ENCODE data around the gene CDH23.

Gene CDH23

GRCh38 chr10:71745664-71746250, 349.0 kb downstream of the CDH23 start:
- DNase-seq (ENCODE audit: insufficient read length, low spot score) (no peak), FAIRE-seq (no peak)

- DNase-seq (ENCODE audit: insufficient read length, low spot score): no peak
- FAIRE-seq: no peak
These were observed 349.8 kb downstream of the CDH23 start for GRCh38 chr10:71746344-71747037.

GRCh38 chr10:71747039-71747531, 350.4 kb downstream of the CDH23 start:
- FAIRE-seq (no peak), DNase-seq (ENCODE audit: insufficient read length, low spot score) (no peak)

- peak; percentile 74 for FAIRE-seq
- peak; percentile 56 for DNase-seq (ENCODE audit: insufficient read length, low spot score)
These were observed 351.1 kb downstream of the CDH23 start for GRCh38 chr10:71747551-71748523.

GRCh38 chr10:71748671-71749191, 352.0 kb downstream of the CDH23 start:
- DNase-seq (ENCODE audit: insufficient read length, low spot score) (peak; percentile 59), FAIRE-seq (peak; percentile 80)

- no peak for FAIRE-seq
- no peak for DNase-seq (ENCODE audit: insufficient read length, low spot score)
These were observed 352.7 kb downstream of the CDH23 start for GRCh38 chr10:71749396-71749795.

GRCh38 chr10:71750124-71750841, 353.6 kb downstream of the CDH23 start:
- FAIRE-seq (no peak), DNase-seq (ENCODE audit: insufficient read length, low spot score) (no peak)

- no peak for DNase-seq (ENCODE audit: insufficient read length, low spot score)
- no peak for FAIRE-seq
These were observed 354.3 kb downstream of the CDH23 start for GRCh38 chr10:71750986-71751385.

GRCh38 chr10:71751515-71752224, 354.9 kb downstream of the CDH23 start:
- no peak for FAIRE-seq
- DNase-seq (ENCODE audit: insufficient read length, low spot score): no peak

- DNase-seq (ENCODE audit: insufficient read length, low spot score) (no peak), FAIRE-seq (no peak)
These were observed 355.8 kb downstream of the CDH23 start for GRCh38 chr10:71752391-71753090.

- FAIRE-seq: no peak
These were observed 356.6 kb downstream of the CDH23 start for GRCh38 chr10:71753091-71753959.

GRCh38 chr10:71753960-71754505, 357.3 kb downstream of the CDH23 start:
- FAIRE-seq (no peak), DNase-seq (ENCODE audit: insufficient read length, low spot score) (no peak)

More at GRCh38 chr10:71753091-71753959, 356.6 kb downstream of the CDH23 start:
- DNase-seq (ENCODE audit: insufficient read length, low spot score): no peak

GRCh38 chr10:71754562-71754961, 357.8 kb downstream of the CDH23 start:
- no peak for DNase-seq (ENCODE audit: insufficient read length, low spot score)
- FAIRE-seq: no peak

GRCh38 chr10:71755179-71755879, 358.6 kb downstream of the CDH23 start:
- DNase-seq (ENCODE audit: insufficient read length, low spot score) (no peak), FAIRE-seq (no peak)

- DNase-seq (ENCODE audit: insufficient read length, low spot score): no peak
- FAIRE-seq: no peak
These were observed 359.8 kb downstream of the CDH23 start for GRCh38 chr10:71756311-71757191.

- no peak for DNase-seq (ENCODE audit: insufficient read length, low spot score)
These were observed 360.7 kb downstream of the CDH23 start for GRCh38 chr10:71757399-71757922.

More at GRCh38 chr10:71757399-71757922, 360.7 kb downstream of the CDH23 start:
- no peak for FAIRE-seq
